ENCODE data around the gene LRFN4.

LRFN4 gene

DNA sequence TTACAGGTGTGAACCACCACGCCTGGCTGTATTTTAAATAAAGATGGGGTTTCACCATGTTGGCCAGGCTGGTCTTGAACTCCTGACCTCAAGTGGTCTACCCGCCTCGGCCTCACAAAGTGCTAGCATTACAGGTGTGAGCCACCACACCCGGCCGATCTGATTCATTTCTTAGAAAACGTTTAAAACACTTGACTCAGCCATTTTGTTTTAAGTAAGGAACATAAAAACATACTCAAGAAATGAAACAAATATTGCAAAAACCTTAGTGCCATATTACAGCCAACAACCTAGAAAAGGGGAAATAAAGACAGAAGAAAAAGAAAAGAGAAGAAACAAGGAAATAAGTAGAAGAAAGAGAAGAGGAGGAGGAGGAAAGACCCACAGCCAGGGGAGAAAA is 17.4 kb downstream of the LRFN4 start:
- no peak for DNase-seq

DNA sequence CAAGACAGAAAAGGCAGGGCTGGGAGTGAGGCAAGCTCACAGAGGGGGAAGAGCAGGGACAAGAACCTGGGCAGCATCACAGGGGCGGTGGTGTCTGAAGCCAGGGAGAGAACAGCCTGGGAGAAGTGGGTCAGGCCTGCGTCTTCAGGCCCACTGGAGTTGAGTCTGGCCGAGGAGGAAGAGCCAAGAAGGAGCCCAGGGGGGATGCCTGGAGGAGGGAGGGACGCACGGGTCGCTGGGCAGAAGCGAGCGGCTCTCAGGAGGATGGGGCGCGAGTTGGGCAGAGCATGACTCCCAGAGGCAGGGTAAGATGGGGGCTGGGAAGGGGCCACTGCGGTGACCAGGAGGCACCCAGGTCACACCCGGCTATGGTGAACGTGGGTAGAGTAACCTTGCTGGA is 18.5 kb downstream of the LRFN4 start:
- DNase-seq, result no peak

DNA sequence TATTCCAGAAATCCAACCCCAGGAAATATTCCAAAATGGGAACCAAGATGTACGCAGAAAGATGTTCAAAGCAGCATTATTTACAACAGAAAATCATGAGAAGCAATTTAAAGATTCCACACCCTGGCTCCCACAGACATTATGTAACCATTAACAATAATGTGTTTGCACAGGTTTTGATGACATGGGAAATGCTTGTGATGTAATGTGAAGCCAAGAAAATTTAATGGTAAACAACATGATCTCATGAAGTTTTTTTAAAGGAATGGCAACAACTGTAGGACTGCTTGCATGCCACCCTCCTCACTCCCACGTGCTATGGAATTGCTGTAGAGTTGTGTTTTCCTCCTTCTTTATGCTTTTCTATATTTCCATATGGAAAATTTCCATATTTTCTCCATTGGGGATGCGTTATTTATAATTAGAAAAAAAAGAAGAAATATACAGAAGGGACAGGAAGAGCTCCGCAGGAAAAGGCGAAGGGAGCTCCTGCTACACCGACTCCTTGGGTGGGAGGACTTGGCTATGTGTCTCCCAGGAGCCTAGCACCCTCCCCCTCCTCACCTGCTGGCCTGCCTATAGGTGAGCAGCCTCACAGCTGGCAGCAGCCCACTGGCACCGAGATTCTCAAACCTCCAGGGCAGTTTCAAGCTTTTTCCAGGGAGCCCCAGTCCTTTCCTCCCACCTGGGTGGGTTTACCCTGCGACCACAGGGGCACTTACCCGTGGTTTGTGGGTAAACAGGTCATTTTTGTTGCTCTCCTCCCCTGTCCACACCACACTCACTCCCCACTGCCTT is 20.9 kb downstream of the LRFN4 start:
- no peak for DNase-seq

DNA sequence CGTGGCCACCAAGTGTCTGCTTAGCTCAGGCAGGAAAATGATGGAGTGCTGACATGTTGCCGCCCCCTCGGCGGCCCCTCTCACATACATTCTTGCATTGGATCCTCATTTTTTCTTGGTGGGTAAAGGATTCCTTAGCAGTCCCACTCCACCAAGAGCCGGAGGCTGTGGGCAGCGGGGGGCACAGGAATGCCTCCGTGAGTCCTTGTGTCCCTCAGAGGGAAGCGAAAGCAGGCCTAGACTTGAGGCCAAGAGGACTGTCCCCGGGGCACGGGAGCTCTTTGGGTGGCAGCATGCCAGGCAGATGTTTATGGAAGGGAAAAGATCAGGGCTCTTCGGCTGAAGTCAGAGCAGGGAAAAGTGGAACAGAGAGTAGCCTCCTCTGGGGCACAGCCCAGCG is 21.6 kb downstream of the LRFN4 start:
- DNase-seq, result no peak

DNA sequence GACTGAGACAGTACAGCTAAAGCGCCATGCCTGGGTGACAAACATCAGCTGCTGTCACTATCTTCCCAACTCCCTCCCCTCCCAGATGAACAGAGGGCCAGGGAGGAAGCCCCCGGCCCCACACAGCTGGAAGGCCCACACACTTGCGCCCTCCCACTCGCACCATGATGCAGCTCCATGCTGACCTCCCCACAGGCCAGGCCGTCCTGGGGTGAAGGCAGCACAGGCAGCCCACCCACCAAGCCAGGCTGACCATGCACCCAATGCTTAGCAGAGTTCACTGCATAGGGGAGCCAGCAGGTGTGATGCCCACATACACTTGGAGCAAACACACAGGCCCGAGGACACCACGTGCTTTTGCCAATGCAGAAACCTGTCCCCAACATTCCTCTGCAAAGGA is 22.1 kb downstream of the LRFN4 start:
- no peak for DNase-seq

DNA sequence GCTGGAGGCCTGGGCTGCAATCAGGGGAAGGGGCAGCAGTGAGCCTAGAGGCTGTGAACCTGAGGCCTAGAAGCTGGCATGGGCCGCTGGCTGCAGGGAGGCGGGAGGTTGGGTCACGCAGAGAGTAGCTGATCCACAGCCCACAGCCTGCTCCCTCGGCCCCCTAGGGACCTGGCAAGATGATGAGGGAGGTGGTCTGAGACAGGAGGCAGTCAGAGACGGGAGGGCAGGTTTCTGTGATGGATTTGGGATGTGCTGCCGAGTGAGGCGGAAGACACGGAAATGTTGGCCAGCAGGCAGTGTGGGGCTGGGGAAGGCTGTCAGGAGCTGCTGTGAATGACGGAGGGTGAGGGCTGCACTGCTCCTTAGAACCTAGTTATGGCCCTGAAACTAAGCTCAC is 22.7 kb downstream of the LRFN4 start:
- peak; percentile 67 for DNase-seq

DNA sequence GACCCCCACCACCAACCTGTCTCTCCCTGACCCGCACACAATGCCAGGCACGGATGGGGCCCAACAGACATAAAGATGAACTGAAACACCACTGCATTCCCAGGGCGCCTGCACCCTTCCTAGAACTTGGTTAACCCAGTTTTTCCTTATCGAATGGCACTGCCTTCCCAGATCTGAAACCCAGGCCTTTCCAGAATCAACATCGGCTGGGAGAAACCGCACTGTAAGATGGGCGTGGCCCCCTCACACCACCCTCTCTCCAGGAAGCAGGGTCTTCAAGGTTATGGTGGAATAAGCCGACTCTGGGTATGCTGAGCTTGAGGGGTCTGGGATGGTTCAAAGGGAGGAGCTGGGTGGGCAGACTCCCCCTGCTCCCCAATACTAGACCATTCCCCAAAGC is 23.1 kb downstream of the LRFN4 start:
- no peak for DNase-seq

DNA sequence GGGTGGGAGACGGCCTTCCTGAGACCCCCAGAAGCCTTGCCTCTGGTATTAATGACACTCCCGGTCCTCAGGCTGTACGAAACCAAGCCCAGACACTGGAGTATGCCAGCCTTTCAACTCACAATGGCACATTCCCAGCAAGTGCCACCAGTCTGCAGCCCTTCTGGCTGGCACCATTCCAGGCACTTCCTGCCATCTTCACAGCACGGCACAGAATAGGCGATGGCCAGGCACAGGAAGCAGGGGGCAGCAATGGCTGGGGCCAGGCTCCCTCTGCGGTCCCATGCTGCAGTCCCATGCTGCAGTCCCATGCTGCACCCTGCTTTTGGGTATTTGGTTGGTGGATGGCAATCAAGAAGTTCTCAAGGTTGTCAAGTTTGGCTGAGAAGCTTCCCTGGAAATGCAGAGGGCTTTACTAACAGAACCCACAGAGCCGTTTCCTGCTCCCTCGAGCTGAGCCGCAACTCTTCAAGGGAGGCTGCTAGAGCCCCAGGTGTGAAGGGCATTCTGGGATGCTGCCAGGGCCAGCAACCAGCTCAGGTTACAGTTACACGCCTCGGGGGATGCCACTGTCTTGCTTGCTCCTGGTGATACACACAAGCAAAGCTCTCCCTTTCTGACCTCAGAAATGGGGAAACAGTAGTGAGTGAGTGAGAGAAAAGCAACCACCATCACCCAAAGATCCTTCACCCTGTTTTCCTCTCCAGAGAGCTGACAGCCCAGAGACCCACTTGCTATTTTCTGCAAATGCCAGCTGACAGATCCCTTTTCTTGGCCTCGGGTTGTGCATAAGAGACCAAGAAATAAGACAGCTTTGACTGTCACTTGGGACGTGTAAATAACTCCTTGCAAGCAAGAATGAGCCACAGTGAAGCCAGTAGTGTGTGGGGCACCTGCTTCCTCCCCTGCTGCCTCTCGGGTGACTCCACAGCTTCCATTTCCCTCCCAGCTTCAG is 23.9 kb downstream of the LRFN4 start:
- DNase-seq, result peak; percentile 85

DNA sequence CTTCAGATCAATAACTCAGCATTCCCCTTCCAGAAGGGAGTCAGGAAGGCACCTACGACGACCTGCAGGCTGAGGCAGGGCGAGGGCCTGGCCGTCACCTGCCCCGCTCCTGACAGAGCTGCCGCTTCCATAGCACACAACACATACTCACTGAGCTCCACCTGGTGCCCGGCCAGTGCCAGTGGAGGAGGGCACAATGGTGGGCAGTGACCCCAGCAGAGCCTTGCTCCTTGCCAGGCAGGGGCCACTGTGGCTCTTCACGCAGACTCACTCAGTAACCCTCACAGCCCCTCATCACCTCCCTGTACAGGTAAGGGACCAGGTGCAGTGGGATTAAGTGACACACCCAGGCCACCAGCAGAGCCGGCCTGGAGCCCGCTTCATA is 24.6 kb downstream of the LRFN4 start:
- DNase-seq, result no peak

DNA sequence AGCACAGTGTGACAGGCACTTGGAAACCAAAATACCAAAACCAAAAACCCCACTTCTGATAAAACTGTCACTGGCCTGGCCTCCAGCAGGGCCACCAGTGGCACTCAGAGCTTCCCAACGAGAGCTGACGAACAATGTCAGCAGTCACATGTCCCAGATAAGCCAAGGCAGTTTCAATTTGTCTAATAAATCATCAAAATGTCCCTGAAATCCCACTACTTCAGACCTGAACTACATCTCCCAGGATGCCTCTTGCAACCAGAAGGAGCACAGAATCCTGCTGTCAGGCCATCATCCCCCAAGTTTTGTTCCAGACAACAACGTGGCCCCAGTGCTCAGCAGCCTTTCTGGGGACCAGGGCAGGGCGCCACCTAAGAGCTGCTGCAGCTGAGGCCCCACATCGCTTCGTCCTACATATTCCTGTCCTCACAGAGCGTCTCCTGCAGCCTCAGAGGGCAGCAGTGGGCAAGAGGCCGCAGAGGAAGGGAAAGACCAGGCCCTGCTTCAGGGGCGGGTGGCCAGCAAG is 25.1 kb downstream of the LRFN4 start:
- DNase-seq, result no peak

DNA sequence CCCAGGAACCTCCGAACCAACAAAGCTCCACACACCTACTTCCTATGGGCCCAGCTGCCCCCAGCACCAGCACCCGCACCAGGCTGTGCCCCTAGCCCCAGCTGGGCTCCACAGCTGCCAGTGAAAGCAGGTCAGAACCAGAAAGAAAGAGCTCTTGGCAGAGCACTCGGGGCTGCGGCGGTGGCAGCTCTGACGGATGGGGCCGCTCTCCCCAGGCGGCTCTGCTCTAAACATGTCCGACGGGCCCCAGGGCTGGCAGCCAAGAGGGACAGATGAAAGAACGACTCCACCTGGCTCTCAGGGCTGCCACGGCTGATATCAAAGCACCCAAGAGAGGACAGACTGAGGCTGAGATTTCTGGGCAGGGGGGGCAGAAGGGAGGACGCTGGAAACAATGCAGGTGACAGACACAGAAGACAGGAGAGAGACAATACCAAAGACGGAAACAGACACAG is 25.7 kb downstream of the LRFN4 start:
- peak; percentile 68 for DNase-seq

DNA sequence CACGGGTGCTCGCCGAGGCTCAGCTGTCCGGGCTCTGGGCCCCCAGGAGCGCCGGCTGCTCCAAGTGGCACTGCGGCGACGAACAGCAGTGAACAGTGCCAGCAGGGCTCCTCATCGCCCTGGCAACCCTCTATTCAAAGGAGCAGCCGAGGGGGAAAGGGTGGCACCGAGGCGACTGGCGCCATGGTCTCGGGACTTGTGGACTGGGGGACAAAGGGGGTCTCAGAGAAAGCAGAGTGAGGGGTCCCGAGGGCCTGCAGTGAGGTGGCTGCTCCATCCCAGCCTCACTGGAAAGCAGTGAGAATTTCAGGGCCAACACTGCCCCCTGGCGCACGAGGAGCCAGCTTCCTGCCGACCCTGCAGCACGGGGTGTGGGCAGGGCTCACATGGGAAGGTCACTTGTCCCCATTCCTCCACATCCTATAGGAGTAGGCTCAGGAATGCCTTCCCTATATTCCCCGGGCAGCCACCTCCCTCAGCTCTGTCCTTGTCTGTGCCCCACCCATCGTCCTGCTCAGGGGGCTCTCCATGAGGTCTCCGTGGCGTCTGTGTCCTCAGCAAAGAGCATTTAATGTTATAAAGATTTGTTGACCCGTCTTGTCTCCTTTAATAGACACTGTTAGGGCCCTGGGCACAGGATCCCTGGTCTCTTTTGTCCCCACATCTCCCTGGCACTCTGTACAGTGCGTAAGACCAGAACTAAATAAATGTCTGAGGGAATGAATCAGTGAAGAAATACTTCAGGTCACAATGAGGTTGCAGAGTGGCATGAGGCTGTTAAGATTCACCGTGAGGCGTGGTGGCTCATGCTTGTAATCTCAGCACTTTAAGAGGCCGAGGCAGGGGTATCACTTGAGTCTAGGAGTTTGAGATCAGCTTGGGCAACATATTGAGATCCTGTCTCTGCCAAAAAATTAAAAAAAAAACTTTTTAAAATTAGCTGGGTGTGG is 26.4 kb downstream of the LRFN4 start:
- peak; percentile 68 for DNase-seq

DNA sequence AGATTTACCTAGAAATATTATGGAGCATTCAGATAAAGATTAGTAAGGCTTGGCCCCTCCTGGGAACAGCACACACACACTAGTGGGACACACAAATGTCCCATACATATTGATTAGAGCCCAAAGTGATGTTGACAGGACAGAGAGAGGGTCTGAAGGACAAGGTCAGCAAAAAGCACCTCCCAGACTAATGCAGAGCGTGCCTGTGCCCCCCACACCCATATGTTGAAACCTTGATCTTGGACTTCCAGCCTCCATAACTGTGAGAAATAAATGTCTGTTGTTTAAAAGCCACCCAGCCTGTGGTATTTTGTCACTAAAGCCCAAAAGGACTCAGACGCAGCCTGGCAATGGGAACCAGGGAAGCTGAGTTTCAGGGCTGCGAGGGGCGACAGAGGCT is 27.6 kb downstream of the LRFN4 start:
- DNase-seq, result no peak

DNA sequence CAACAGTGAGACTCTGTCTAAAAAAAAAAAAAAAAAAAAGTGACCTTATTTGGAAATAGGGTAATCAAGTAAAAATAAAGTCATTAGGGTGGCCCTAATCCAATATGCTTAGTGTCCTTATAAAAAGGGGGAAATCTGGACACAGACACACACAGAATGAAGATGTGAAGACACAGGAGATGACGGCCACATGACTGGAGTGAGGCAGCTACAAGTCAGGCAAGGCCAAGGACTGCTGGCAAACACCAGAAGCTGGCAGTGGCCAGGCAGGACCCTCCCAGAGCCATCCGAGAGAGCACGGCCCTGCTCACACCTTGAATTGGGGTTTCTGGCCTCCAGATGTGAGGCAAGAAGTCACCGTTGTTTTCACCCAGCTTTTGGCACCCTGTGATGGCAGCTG is 28.6 kb downstream of the LRFN4 start:
- no peak for DNase-seq

DNA sequence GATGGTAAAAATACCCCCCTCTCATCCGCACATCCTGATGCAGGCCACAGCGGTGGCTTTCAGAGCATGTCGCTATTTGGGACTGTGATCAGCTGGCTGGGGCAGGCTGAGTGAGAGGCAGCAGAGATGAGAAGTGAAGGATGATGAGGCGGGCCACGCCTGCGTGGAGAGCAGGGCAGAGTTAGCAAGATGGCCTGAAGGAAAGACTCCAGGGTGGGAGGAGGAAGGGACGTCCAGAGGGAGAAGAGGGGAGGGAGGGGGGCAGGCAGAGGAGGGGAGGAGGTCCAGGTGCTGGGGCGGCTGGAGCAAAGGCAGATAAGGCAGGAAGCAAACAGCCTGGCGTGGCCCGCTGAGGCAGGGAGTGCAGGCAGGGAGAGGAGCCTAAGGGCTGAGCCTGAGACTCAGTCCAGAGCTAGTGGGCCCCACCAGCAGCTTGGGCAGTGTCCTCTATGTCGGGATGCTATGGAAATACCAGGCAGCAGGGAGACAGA is 29.1 kb downstream of the LRFN4 start:
- no peak for DNase-seq

DNA sequence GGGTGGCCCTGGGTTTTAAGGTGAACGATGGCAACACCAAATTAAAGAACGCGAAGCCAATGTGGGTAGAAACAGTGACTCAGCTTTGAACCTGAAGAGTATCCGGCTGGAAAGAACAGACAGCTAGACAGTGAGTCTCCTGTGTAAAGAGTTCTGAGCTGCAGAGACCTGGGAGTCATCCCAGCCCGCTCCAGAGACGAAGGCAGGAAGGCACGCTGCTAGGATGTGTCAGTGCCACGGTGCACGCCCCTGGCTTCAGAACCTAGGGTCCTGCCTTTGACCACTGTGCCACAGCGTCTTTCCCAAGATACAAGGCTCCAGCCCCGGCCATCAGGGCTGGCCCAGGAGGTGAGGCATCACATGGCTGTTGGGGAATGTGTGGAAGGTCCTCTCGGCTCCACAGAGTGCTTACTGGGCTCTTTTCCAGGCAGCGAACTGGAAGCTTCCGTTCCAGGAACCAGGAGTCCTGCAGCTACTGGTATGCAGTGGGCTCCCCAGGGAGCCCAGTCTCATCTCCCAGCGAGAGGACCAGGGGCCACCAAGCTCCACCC is 29.9 kb downstream of the LRFN4 start:
- DNase-seq, result no peak

DNA sequence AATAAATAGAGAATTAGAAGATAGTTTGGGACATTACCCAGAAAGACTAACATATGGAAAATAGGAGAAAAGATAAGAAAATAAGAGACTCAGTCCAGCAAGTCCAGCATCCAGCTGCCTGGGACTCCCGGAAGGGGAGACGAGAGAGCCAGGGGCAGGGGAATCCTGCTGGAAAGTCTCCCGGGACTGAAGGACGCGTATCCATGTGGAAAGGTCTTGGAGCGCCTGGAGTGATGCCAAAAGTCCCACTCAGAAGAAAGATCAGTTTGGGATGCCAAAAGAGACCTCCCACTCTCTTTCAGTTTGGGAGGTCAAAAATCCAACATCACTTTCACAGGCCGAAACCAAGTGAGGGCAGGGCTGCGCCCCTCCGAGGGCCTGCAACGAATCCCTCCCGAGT is 30.7 kb downstream of the LRFN4 start:
- DNase-seq, result no peak

DNA sequence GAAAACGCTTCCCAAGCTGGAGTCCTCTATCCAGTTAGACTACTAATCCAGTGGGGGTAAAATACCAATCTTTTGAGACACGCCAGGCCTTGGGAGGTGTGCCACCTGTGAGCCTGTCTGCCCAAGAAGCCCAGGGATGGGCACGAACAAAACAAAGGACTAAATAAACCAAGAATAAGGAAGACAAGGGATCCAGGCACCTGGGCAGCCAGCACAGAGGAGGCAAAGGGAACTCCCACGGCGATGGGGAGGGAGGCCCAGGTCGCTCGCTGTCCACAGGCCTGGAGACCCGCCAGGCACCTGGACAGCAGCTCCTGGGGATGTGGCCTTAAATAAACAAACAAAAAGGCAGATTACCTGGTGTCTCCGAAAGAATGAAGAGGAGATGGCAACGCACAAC is 31.4 kb downstream of the LRFN4 start:
- DNase-seq, result no peak

DNA sequence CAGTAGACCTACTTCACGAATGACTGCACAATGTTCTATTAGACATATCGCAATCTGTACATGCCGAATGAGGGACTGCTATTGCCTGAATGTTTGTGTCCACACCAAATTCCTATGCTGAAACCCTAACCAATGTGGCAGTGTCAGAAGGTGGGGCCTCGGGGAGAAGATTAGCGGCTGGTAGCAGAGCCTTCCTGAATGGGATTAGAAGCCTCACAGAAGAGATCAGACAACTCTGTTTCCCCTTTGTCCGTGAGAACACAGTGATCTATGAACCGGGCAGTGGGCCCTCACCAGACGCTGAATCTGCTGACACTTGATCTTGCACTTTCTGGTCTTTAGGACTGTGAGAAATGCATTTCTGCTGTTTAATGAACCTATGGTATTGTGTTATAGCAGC is 33.1 kb downstream of the LRFN4 start:
- DNase-seq, result no peak

DNA sequence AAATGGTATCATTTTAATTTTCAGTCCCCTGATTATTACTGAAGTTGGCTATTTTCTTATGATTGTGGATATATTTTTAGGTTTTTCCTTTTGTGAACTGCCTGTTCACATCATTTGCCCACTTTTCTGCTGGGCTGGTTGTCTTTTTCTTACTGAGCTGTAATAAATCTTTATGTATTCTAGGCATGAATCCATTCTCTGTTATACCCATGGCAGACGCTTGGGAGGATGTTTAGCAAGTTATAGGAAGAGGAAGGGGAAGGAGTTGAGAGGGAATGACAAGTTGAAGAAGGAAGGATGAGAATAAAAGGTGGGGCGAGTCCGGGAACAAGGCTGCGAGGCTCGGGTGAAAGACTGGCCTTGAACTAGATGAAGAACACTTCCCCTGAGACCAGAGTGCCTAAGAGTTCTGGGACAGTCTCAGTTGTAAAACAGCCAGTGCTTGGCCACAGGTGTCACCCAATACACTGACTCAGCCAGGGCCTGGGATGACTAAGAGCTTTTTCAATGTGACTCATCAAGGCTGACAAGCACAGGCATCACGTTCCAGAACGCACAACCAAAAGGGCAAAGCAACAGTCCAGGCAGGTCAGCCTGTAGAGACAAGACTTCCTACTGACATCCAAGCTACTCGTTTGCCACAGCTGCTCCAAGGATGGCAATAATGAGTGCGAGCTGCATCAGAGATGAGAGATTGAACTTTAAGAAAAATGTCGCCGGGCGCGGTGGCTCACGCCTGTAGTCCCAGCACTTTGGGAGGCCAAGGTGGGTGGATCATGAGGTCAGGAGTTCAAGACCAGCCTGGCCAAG is 35.2 kb downstream of the LRFN4 start:
- no peak for DNase-seq

DNA sequence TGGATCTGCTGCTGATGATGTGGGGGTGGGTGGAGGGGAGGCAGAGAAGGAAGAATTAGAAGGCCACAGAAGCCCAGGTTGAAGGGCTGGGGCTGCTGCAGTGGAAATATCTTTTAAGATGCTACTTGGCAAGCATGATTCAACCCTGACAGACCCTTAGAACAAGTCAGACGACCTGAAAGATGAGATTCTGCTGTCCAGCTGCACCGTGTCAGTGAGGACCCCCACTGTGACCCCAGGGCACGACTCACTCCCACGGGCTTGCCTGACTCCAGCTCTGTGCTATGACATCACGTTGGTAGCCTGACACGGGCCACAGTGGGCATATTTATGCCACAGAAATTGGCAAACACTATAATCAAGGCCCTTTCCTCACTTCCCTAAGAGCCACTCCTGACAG is 36.0 kb downstream of the LRFN4 start:
- no peak for DNase-seq
